SK-N-SH (cell line): ENCODE data around the gene HAUS8. TPM values are rescaled to one million over a fixed set of nuclear protein-coding genes. Genes with fewer than 3 reads are reported as not detected.

Experiments
- CTCF ChIA-PET: fragments of 300-600, 350-600 bp; formaldehyde crosslinking; extraction: SDS; loops from one replicate; lab custom pipeline; 2021; lab: Yijun Ruan, JAX
- POLR2A ChIA-PET: fragments of 350-600 bp; sonication (Branson Sonifier 250); formaldehyde crosslinking; extraction: SDS; loops from one replicate; lab custom pipeline; 2020; ENCODE audit warnings: antibody characterized with exemption, inconsistent platforms; lab: Yijun Ruan, JAX
- DNase-seq: peaks from one replicate; pipeline ENCODE4 v3.0.0; 2012
- H2AFZ ChIP-seq: fragments of 200-600 bp; sonication (generic); 2 replicates; pipeline ENCODE4 v1.8.1; 2016; ENCODE audit warnings: antibody characterized with exemption, mild to moderate bottlenecking, low read depth
- H3F3A ChIP-seq: fragments of 200-600 bp; sonication (generic); replicated peaks from 2 replicates; pipeline ENCODE3; 2016; ENCODE audit warnings: antibody characterized with exemption, mild to moderate bottlenecking; ENCODE audit not compliant: insufficient read depth
- H3K27ac ChIP-seq, 2 experiments: fragments of 200-500 bp in 1 of 2; fragments of 200-600 bp in 1 of 2; sonication (Bioruptor generic) in 1 of 2; sonication (generic), shearing (Covaris generic) in 1 of 2; 2 replicates each; pipeline versions ENCODE4 v1.5.1 to v1.6.1; 2014 to 2016; ENCODE audit warnings: low read depth in 2 of 2, inconsistent platforms in 1 of 2, low read length in 1 of 2, mild to moderate bottlenecking in 1 of 2, mixed read lengths in 1 of 2
- H3K27me3 ChIP-seq: fragments of 200-600 bp; sonication (generic), shearing (Covaris generic); 2 replicates; pipeline ENCODE4 v1.6.1; 2016; ENCODE audit warnings: mixed run types; ENCODE audit not compliant: insufficient read depth
- H3K36me3 ChIP-seq, 2 experiments: fragments of 200-500 bp in 1 of 2; fragments of 200-600 bp in 1 of 2; sonication (Bioruptor generic) in 1 of 2; sonication (generic) in 1 of 2; replicated peaks in 1 of 2; 2 replicates each; pipeline versions ENCODE3 to v1.5.1; 2014 to 2016; ENCODE audit warnings: low read length in 1 of 2, mild to moderate bottlenecking in 1 of 2; ENCODE audit not compliant: insufficient read depth in 2 of 2, control insufficient read depth in 1 of 2
- H3K4me1 ChIP-seq, 2 experiments: fragments of 200-500 bp in 1 of 2; fragments of 200-600 bp in 1 of 2; sonication (Bioruptor generic) in 1 of 2; sonication (generic), shearing (Covaris generic) in 1 of 2; 2 replicates each; pipeline versions ENCODE4 v1.5.1 to v1.6.1; 2014 to 2016; ENCODE audit warnings: low read depth in 1 of 2, low read length in 1 of 2, mixed run types in 1 of 2; ENCODE audit not compliant: insufficient read depth in 2 of 2, control insufficient read depth in 1 of 2
- H3K4me2 ChIP-seq: fragments of 200-600 bp; sonication (generic), shearing (Covaris generic); 2 replicates; pipeline ENCODE4 v1.6.1; 2017; ENCODE audit warnings: mixed run types
- H3K4me3 ChIP-seq, 2 experiments: fragments of 200-500 bp in 1 of 2; fragments of 200-600 bp in 1 of 2; sonication (Bioruptor generic) in 1 of 2; sonication (generic), shearing (Covaris generic) in 1 of 2; 2 replicates each; pipeline versions ENCODE4 v1.5.1 to v1.8.1; 2014 to 2016; ENCODE audit warnings: low read depth in 2 of 2, inconsistent platforms in 1 of 2, low read length in 1 of 2, mild to moderate bottlenecking in 1 of 2, mixed read lengths in 1 of 2, moderate library complexity in 1 of 2
- H3K79me2 ChIP-seq: fragments of 200-600 bp; sonication (generic); 2 replicates; pipeline ENCODE4 v1.8.1; 2017; ENCODE audit warnings: mild to moderate bottlenecking; ENCODE audit not compliant: insufficient read depth
- H3K9ac ChIP-seq: fragments of 200-600 bp; sonication (generic); 2 replicates; pipeline ENCODE4 v1.6.1; 2017; ENCODE audit warnings: mixed run types
- H3K9me2 ChIP-seq: fragments of 200-600 bp; sonication (generic); 2 replicates; pipeline ENCODE4 v1.6.1; 2017; ENCODE audit warnings: mixed run types
- H3K9me3 ChIP-seq: fragments of 200-600 bp; sonication (generic); 2 replicates; pipeline ENCODE4 v1.6.1; 2017; ENCODE audit warnings: mixed run types, mild to moderate bottlenecking, moderate library complexity
- H4K20me1 ChIP-seq: fragments of 200-600 bp; sonication (generic); 2 replicates; pipeline ENCODE4 v1.6.1; 2017; ENCODE audit warnings: mild to moderate bottlenecking, mixed run types; ENCODE audit not compliant: insufficient read depth
- CHD2 ChIP-seq: fragments of 150-350 bp; IDR thresholded peaks from 2 replicates; pipeline ENCODE4 v1.6.1; 2018; ENCODE audit warnings: low read length; ENCODE audit not compliant: partially characterized antibody
- EP300 ChIP-seq, 2 experiments: IDR thresholded peaks; 2 replicates each; pipeline versions ENCODE4 v1.4.0 to v1.6.1; 2012; ENCODE audit warnings: borderline replicate concordance in 1 of 2, low read depth in 1 of 2, low read length in 1 of 2
- FOSL2 ChIP-seq: IDR thresholded peaks from 2 replicates; pipeline ENCODE4 v1.4.0; 2012; ENCODE audit warnings: low read depth, mild to moderate bottlenecking, moderate library complexity, borderline replicate concordance
- FOXM1 ChIP-seq: IDR thresholded peaks from 2 replicates; pipeline ENCODE4 v1.4.0; 2012; ENCODE audit warnings: low read depth, mild to moderate bottlenecking
- GATA2 ChIP-seq: sonication (generic); formaldehyde crosslinking; IDR thresholded peaks from 2 replicates; pipeline ENCODE4 v1.5.0; 2020; ENCODE audit warnings: mild to moderate bottlenecking, missing genetic modification reagents
- JUND ChIP-seq: IDR thresholded peaks from 2 replicates; pipeline ENCODE4 v1.4.0; 2012
- MEF2A ChIP-seq: IDR thresholded peaks from 2 replicates; pipeline ENCODE4 v1.4.0; 2012; ENCODE audit warnings: low read depth, borderline replicate concordance
- NFIC ChIP-seq: IDR thresholded peaks from 2 replicates; pipeline ENCODE4 v1.4.0; 2012; ENCODE audit warnings: borderline replicate concordance
- NRF1 ChIP-seq: IDR thresholded peaks from 2 replicates; pipeline ENCODE4 v1.6.1; 2012; ENCODE audit warnings: low read depth, mild to moderate bottlenecking, low read length
- RCOR1 ChIP-seq: fragments of 150-350 bp; IDR thresholded peaks from 2 replicates; pipeline ENCODE4 v1.6.1; 2017; ENCODE audit warnings: antibody characterized with exemption, low read length
- TAF1 ChIP-seq: IDR thresholded peaks from 2 replicates; pipeline ENCODE4 v1.6.1; 2012; ENCODE audit warnings: low read depth, mild to moderate bottlenecking, low read length, moderate library complexity, borderline replicate concordance
- TCF12 ChIP-seq: IDR thresholded peaks from 2 replicates; pipeline ENCODE4 v1.4.0; 2012
- TEAD4 ChIP-seq: IDR thresholded peaks from 2 replicates; pipeline ENCODE4 v1.4.0; 2012; ENCODE audit warnings: mild to moderate bottlenecking, borderline replicate concordance; ENCODE audit not compliant: insufficient read depth
- WGBS: methylation state at CpG from one replicate; pipeline ENCODE4 v1.1.6; 2017; ENCODE audit warnings: low lambda C conversion rate; 5-methylcytosine and 5-hydroxymethylcytosine counted together
- polyA plus RNA-seq, 3 experiments: library from polyadenylated mRNA; depleted of rRNA; stranded (reverse); fragments of >200 nt; gene quantifications; 2 replicates each; pipeline ENCODE4 v1.2.3, GENCODE V29; 2012
- TF ChIP-seq, protein P1 (sequence below): IDR thresholded peaks from 2 replicates; pipeline ENCODE4; 2012
- TF ChIP-seq, protein P2 (sequence below): IDR thresholded peaks from 2 replicates; pipeline ENCODE4 v1.4.0; 2012; ENCODE audit warnings: low read depth, borderline replicate concordance
- TF ChIP-seq, protein P3 (sequence below): fragments of 200-600 bp; sonication (generic); IDR thresholded peaks from 2 replicates; pipeline ENCODE4 v1.6.1; 2017; ENCODE audit warnings: antibody characterized with exemption, mild to moderate bottlenecking, moderate library complexity
- TF ChIP-seq, protein P4 (sequence below): fragments of 150-350 bp; IDR thresholded peaks from 2 replicates; pipeline ENCODE4 v1.6.1; 2017; ENCODE audit warnings: antibody characterized with exemption, low read length, low read depth, borderline replicate concordance

HAUS8 gene
- polyA plus RNA-seq, 1 of the 3 experiments (the other 2 are of a cell fraction), result 9.6 TPM

DNA sequence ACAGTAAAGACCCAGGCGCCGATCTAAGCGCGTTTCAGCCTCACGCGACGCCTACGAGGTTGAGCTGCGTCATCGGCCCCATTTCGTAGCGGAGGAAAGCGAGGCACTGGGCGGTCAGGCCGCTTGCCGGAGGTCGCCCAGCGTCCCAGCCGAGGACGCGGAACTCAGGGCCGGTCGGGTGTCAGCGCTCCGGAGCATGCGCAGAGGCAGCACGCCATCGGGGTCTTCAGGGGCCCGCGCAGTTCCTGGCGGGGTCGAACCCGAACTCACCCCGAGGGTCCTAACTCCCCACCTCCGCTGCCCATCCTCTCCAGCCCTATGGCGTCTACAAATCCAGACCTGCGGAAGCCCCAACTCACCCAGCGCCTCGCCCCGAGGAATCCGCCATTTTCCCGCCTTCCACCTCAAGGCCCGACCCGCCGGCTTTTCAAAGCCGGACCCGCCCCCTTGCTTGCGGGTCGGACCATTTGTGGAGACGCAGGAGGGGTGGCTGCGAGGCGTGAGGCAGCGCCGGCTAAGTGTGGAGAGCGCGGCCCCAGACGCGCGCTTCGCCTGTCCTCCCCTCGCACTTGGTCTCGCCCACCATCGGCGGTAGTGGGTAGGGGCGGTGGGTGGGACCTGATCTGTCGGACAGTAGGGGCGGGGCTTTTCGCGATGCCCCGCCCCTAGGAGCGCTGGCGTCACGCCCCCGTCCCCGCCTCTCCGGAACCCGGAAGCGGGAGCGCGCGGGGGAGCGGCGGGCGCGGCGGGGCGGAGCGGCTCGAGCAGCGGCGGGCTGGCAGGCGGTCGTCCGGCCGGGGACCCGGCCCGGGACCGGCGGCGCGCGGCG is at the start of gene HAUS8, which contains the start of gene MYO9B (continued):
- TF ChIP-seq, protein P1, sequence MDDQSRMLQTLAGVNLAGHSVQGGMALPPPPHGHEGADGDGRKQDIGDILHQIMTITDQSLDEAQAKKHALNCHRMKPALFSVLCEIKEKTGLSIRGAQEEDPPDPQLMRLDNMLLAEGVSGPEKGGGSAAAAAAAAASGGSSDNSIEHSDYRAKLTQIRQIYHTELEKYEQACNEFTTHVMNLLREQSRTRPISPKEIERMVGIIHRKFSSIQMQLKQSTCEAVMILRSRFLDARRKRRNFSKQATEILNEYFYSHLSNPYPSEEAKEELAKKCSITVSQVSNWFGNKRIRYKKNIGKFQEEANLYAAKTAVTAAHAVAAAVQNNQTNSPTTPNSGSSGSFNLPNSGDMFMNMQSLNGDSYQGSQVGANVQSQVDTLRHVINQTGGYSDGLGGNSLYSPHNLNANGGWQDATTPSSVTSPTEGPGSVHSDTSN, result peak; percentile 50
- TF ChIP-seq EP300 (IDR thresholded peaks at IDR 0.05; ENCODE audit: borderline replicate concordance in 1 of 2, low read depth in 1 of 2, low read length in 1 of 2) (peak in 1 of 2 experiments; percentile 74; a peak in 1 of 4 replicates), FOSL2 (no peak), GATA2 (CRISPR knock-in tag) (no peak), CHD2 (peak; percentile 59), MEF2A (no peak), NRF1 (peak; percentile 92), TAF1 (peak; percentile 97)
- TF ChIP-seq, protein P2, sequence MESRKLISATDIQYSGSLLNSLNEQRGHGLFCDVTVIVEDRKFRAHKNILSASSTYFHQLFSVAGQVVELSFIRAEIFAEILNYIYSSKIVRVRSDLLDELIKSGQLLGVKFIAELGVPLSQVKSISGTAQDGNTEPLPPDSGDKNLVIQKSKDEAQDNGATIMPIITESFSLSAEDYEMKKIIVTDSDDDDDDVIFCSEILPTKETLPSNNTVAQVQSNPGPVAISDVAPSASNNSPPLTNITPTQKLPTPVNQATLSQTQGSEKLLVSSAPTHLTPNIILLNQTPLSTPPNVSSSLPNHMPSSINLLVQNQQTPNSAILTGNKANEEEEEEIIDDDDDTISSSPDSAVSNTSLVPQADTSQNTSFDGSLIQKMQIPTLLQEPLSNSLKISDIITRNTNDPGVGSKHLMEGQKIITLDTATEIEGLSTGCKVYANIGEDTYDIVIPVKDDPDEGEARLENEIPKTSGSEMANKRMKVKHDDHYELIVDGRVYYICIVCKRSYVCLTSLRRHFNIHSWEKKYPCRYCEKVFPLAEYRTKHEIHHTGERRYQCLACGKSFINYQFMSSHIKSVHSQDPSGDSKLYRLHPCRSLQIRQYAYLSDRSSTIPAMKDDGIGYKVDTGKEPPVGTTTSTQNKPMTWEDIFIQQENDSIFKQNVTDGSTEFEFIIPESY, result no peak

DNA sequence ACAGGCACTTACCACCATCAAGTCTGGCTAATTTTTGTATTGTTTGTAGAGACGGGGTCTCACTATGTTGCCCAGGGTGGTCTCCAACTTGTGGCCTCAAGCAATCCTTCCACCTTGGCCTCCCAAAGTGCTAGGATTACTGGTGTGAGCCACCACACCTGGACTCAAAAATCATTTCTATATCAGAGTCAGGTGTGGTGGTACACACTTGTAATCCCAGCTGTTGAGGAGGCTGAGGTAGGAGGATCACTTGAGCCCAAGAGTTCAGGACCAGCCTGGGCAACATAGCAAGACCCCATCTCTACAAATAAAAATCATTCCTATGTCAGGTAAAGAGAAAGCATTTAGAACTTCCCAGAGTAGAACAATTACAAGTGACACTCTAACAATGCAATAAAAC is 48.8 kb upstream of the HAUS8 start:
- ChIA-PET CTCF (interaction anchor here (0.7 kb wide), 1 partner anchor 75 kb away, joined by 3 read pairs; no protein-coding TSS in a partner anchor), POLR2A (no interaction called here)
- WGBS, result 89% methylated on average over 1 of the region's 1 CpG
- Histone ChIP-seq H3K4me3 (no peak overlapping the region), H3K9me2 (no peaks in the 10 kb centered on the region), H3K36me3 (peaks cover 0 to 13% of the 10 kb centered on the region in 2 experiments), H3K4me2 (no peak overlapping the region), H3K27me3 (no peaks in the 10 kb centered on the region), H3F3A (peaks cover 8% of the 10 kb centered on the region), H3K27ac (no peak overlapping the region), H3K9me3 (no peaks in the 10 kb centered on the region), H3K4me1 (peaks cover 12 to 19% of the 10 kb centered on the region in 2 experiments; a peak in 3 of 4 replicates), H3K9ac (no peak overlapping the region), H3K79me2 (peaks cover 84% of the 10 kb centered on the region), H4K20me1 (peaks cover 3% of the 10 kb centered on the region; the same call in 1 of the 2 replicates), H2AFZ (no peak overlapping the region)
- no peak for DNase-seq
- TF ChIP-seq CHD2, result no peak
- TF ChIP-seq TAF1, result no peak
- TF ChIP-seq MEF2A, result no peak
- no peak for TF ChIP-seq NRF1
- no peak for TF ChIP-seq RCOR1
- TF ChIP-seq, protein P3, sequence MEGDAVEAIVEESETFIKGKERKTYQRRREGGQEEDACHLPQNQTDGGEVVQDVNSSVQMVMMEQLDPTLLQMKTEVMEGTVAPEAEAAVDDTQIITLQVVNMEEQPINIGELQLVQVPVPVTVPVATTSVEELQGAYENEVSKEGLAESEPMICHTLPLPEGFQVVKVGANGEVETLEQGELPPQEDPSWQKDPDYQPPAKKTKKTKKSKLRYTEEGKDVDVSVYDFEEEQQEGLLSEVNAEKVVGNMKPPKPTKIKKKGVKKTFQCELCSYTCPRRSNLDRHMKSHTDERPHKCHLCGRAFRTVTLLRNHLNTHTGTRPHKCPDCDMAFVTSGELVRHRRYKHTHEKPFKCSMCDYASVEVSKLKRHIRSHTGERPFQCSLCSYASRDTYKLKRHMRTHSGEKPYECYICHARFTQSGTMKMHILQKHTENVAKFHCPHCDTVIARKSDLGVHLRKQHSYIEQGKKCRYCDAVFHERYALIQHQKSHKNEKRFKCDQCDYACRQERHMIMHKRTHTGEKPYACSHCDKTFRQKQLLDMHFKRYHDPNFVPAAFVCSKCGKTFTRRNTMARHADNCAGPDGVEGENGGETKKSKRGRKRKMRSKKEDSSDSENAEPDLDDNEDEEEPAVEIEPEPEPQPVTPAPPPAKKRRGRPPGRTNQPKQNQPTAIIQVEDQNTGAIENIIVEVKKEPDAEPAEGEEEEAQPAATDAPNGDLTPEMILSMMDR, result no peak
- TF ChIP-seq TEAD4, result no peak
- TF ChIP-seq, protein P2, result no peak
- TF ChIP-seq, protein P4, sequence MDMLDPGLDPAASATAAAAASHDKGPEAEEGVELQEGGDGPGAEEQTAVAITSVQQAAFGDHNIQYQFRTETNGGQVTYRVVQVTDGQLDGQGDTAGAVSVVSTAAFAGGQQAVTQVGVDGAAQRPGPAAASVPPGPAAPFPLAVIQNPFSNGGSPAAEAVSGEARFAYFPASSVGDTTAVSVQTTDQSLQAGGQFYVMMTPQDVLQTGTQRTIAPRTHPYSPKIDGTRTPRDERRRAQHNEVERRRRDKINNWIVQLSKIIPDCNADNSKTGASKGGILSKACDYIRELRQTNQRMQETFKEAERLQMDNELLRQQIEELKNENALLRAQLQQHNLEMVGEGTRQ, result no peak
- TF ChIP-seq FOSL2, result no peak
- no peak for TF ChIP-seq TCF12
- TF ChIP-seq FOXM1, result no peak
- no peak for TF ChIP-seq NFIC
- no peak for TF ChIP-seq JUND
